Stomach smooth muscle (tissue), 2 donors: ENCODE measurements around the gene SNRPD3.
"Not testable (repeated sequence)": the region's sequence is repeated elsewhere in the genome, so short reads cannot be mapped to it uniquely, and the experiment has no call there.

Experiments
- H3K27ac ChIP-seq: one replicate; pipeline ENCODE4 v1.7.0; 2013; ENCODE audit warnings: mild to moderate bottlenecking, low read length, inconsistent platforms
- H3K27me3 ChIP-seq, 2 donors: one replicate each; pipeline ENCODE4 v1.7.0; 2013; ENCODE audit warnings: low read length in 2 of 2; ENCODE audit not compliant: insufficient read depth in 2 of 2, control insufficient read depth in 1 of 2
- H3K36me3 ChIP-seq, 2 donors: one replicate each; pipeline ENCODE4 v1.7.0; 2013; ENCODE audit warnings: low read length in 2 of 2; ENCODE audit not compliant: control insufficient read depth in 2 of 2, insufficient read depth in 2 of 2
- H3K4me1 ChIP-seq: one replicate; pipeline ENCODE4 v1.7.0; 2013; ENCODE audit warnings: low read length; ENCODE audit not compliant: control insufficient read depth, insufficient read depth
- H3K4me3 ChIP-seq, 2 donors: one replicate each; pipeline ENCODE4 v1.7.0; 2013; ENCODE audit warnings: low read length in 2 of 2
- H3K9ac ChIP-seq, 2 donors: one replicate each; pipeline ENCODE4 v1.7.0; 2013; ENCODE audit warnings: low read length in 2 of 2, mild to moderate bottlenecking in 1 of 2
- H3K9me3 ChIP-seq, 2 donors: one replicate each; pipeline ENCODE4 v1.7.0; 2013; ENCODE audit warnings: low read length in 2 of 2; ENCODE audit not compliant: control insufficient read depth in 2 of 2
- donor health status: healthy.
- donor health status: Pancreatic carcinoma.

Gene SNRPD3

DNA sequence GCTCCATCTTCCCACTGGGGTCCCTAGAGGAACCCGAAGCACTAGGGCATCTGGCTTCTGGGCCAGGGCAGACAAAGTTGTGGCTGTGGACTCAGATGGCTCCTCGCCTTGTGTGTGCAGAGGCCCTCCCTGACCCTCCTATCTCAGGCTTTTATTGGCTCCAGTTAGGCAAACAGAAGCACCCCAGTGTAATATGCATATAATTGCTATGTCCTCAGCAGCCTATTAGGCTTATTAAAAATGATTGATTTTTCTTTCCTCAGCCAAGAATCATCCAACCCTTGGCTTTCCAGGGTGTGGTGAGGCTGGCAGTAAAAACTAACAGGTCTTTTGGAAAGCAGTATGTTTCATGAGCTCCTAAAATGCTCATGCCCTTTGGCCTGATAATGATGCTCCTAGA is 38.4 kb upstream of the SNRPD3 start:
- H3K9me3 ChIP-seq, result no peaks in the 10 kb centered on the region
- H3K4me3 ChIP-seq, result no peak overlapping the region
- H3K4me1 ChIP-seq, result peaks cover 11% of the 10 kb centered on the region
- H3K27ac ChIP-seq, result no peak overlapping the region
- no peak overlapping the region for H3K9ac ChIP-seq
- peaks cover 0 to 4% of the 10 kb centered on the region in 2 donors for H3K27me3 ChIP-seq
- no peaks in the 10 kb centered on the region for H3K36me3 ChIP-seq

DNA sequence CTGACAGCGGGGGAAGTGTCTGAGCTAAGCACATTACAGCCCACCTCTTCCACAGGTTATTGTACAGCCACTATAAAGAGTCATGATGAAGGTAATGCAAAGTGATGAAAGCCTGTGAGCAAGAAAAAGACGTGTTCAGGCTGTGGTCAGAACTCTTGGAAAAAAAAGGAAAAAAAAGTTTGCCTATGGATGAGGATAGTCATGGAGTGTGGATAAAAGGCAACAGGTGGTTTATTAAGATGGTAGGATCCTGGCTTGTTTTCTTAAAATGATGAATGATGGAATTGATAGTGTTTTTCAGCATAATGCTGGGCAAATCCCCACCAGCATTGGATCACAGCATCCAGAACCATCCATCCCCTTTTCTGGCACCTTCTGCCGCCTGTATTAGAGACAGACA is 37.6 kb upstream of the SNRPD3 start:
- H3K9ac ChIP-seq, result no peak overlapping the region
- H3K4me3 ChIP-seq, result no peak overlapping the region
- peaks cover 11% of the 10 kb centered on the region for H3K4me1 ChIP-seq
- H3K27me3 ChIP-seq, result peaks cover 0 to 4% of the 10 kb centered on the region in 2 donors
- H3K27ac ChIP-seq, result no peak overlapping the region
- H3K36me3 ChIP-seq, result no peaks in the 10 kb centered on the region
- H3K9me3 ChIP-seq, result no peaks in the 10 kb centered on the region

DNA sequence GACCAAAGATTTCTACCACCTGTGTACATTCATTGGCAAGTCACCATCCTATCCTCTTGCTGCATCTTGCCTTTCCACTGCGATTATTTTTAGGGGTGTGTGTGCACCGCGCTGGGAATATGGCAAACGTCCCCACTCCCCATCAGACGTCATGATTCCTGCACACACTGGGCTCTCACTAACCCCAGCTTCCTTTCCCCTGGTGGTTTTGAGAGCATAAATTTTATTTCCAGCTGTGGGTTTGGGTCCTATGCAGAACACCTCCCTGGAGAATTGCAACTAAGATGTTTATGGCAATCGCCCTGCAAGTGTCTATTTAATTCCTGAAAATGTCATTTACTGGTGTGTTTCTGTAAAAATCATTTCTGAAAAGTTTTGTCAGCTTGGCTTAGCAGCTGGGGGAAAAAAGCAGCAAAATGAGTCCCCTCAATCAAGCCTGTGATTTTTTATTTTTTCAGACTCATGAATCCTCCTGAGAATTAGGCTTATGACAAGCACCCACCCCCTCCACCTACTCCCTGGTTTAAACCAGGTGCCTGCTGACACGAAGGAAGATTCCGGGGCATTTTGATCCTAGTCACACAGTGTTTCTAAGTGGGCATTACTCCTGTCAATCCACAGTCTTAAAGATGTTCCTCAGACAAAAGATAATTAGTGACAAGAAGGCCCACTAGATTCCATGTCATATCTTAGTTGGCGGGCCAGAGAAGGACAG is 36.9 kb upstream of the SNRPD3 start:
- Histone ChIP-seq H3K4me1 (peaks cover 11% of the 10 kb centered on the region), H3K4me3 (no peak overlapping the region), H3K27ac (no peak overlapping the region), H3K36me3 (no peaks in the 10 kb centered on the region), H3K27me3 (peaks cover 0 to 4% of the 10 kb centered on the region in 2 donors), H3K9ac (no peak overlapping the region), H3K9me3 (no peaks in the 10 kb centered on the region)

DNA sequence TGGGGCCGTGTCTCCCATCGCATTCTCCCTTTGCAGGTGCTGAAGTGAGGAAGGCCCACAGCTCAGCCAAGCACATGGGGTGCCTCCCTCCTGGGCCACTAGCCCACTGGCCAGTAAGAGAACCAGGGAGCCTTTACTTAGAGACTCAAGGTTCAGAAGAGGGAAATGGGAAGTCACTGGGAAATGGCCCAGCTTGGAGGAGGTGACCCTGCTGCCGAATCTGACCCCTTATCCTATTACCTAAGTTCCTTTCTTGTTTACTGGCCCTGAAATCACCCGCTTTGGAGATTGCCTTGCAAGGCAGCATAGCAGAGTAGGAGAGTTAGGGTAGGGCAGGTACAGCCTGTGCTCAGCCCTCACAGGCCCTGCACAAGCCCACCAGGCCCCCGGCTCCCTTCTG is 36.3 kb upstream of the SNRPD3 start:
- no peaks in the 10 kb centered on the region for H3K9me3 ChIP-seq
- H3K4me3 ChIP-seq, result no peak overlapping the region
- no peak overlapping the region for H3K27ac ChIP-seq
- H3K9ac ChIP-seq, result no peak overlapping the region
- no peaks in the 10 kb centered on the region for H3K36me3 ChIP-seq
- peaks cover 0 to 2% of the 10 kb centered on the region in 2 donors for H3K27me3 ChIP-seq
- H3K4me1 ChIP-seq, result peaks cover 11% of the 10 kb centered on the region

DNA sequence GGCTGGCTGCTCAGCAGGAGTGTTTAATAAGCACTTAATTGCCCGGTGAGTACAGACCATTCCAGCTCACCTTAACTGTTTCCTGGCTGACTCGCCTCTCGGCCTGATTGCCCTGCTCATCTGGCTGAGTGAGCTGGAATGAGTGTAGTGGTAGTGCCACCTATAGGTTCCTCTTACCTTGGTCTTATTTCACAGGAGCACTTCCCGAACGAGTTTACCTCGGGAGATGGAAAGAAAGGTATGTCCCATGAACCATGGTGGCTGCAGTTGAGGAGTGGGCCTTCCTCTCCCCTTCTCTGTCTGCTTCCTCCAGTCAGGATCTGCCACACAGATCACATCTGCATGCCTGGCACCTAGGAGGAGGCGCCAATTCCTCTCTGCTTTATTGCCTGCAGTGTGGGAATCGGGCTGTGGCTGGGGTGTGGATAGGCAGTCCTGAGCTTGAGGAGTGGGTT is 34.0 kb upstream of the SNRPD3 start:
- Histone ChIP-seq H3K27ac (no peak overlapping the region), H3K4me3 (no peak overlapping the region), H3K4me1 (peaks cover 11% of the 10 kb centered on the region), H3K9me3 (no peaks in the 10 kb centered on the region), H3K27me3 (no peaks in the 10 kb centered on the region), H3K9ac (no peak overlapping the region), H3K36me3 (no peaks in the 10 kb centered on the region)

DNA sequence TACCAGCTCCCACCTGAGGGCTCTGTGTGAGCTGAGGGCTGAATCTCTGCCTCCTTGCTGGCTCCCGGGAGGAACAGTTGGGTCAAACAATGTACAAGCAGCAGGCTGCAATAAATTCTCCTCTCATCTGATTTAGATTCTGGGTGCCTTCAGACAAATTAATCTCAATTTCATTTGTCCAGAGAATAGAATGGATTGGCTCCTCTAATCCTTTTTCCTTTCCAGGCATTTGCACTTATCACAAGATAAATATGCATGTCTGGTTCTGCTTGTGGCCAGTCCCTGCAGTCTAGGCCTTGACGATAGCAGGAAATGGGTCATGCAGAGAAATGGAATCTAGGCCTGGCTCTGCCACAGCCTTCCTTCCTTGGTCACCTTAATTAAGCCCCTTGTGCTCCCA is 31.9 kb upstream of the SNRPD3 start:
- Histone ChIP-seq H3K4me3 (no peak overlapping the region), H3K27me3 (no peaks in the 10 kb centered on the region), H3K36me3 (no peaks in the 10 kb centered on the region), H3K4me1 (peaks cover 11% of the 10 kb centered on the region), H3K9ac (no peak overlapping the region), H3K9me3 (no peaks in the 10 kb centered on the region), H3K27ac (no peak overlapping the region)

- no peaks in the 10 kb centered on the region for H3K36me3 ChIP-seq
- peak overlapping the region in 1 of 2 donors; percentile 15 for H3K4me3 ChIP-seq
- H3K4me1 ChIP-seq, result peaks cover 11% of the 10 kb centered on the region
- no peak overlapping the region for H3K27ac ChIP-seq
- H3K9me3 ChIP-seq, result no peaks in the 10 kb centered on the region
- no peaks in the 10 kb centered on the region for H3K27me3 ChIP-seq
- H3K9ac ChIP-seq, result no peak overlapping the region
Observed at GRCh38 chr22:24525416-24526037, 30.3 kb upstream of the SNRPD3 start.

- Histone ChIP-seq H3K36me3 (no peaks in the 10 kb centered on the region), H3K27me3 (no peaks in the 10 kb centered on the region), H3K27ac (no peak overlapping the region), H3K9me3 (no peaks in the 10 kb centered on the region), H3K4me3 (no peak overlapping the region), H3K9ac (no peak overlapping the region), H3K4me1 (peaks cover 11% of the 10 kb centered on the region)
Observed at GRCh38 chr22:24526191-24526590, 29.6 kb upstream of the SNRPD3 start.

DNA sequence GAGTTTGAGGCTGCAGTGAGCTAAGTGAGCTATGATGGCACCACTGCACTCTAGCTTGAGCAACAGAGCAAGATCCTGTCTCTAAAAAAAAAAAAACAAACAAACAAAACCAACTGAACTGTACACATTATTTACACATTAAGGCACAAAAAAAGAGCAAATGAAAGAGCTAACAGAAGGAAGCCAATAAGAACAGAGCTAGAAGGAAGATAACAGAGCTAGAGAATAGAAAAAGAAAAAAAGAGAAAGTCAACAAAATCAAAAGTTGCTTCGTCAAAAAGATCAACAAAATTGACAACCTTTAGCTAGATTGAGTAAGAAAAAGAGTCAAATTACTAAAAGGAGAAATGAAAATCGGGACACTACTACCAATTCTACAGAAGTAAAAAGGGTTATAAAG is 25.9 kb upstream of the SNRPD3 start:
- no peaks in the 10 kb centered on the region for H3K36me3 ChIP-seq
- H3K27ac ChIP-seq, result no peak overlapping the region
- H3K9me3 ChIP-seq, result no peaks in the 10 kb centered on the region
- H3K4me1 ChIP-seq, result peaks cover 7% of the 10 kb centered on the region
- no peaks in the 10 kb centered on the region for H3K27me3 ChIP-seq
- H3K4me3 ChIP-seq, result no peak overlapping the region
- H3K9ac ChIP-seq, result no peak overlapping the region

GRCh38 chr22:24530968-24531367 is 24.8 kb upstream of the SNRPD3 start:
- not testable (repeated sequence) for H3K9ac ChIP-seq, H3K4me1 ChIP-seq, H3K9me3 ChIP-seq, H3K4me3 ChIP-seq, H3K27ac ChIP-seq, H3K27me3 ChIP-seq, H3K36me3 ChIP-seq

DNA sequence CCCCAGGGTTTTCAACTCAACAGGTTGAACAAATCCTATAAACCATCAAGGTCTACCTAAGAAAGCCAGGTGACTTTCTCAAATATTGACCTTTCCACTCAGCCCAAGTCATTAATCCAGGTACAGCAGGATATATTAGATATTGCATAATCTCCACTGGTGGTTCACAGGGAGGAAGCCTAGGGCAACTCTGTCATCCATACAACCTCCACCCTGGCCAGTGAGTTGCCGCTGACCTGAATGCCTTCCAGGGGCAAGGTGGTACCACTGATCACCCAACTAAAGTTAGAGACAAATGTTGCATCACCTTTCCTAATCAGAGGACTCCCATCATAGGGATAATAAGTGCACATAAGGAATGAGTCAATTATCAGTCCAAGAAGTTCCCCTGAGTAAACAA is 23.7 kb upstream of the SNRPD3 start:
- no peak overlapping the region for H3K4me3 ChIP-seq
- no peak overlapping the region for H3K27ac ChIP-seq
- no peaks in the 10 kb centered on the region for H3K36me3 ChIP-seq
- no peak overlapping the region for H3K9ac ChIP-seq
- H3K9me3 ChIP-seq, result no peaks in the 10 kb centered on the region
- no peaks in the 10 kb centered on the region for H3K27me3 ChIP-seq
- no peaks in the 10 kb centered on the region for H3K4me1 ChIP-seq
